Prostate gland (tissue), 2 donors: ENCODE results near the gene JMY. TPM values are rescaled to one million over a fixed set of nuclear protein-coding genes. Genes with fewer than 3 reads are reported as not detected.

Source experiments
- DNase-seq: peaks from one replicate; pipeline ENCODE4 v3.0.0-alpha.2; 2019; ENCODE audit warnings: low spot score
- H3K27ac ChIP-seq, 2 donors: fragments of 200-600 bp; sonication (generic); 2 replicates each; pipeline ENCODE4 v1.5.1; 2017 to 2019
- H3K27me3 ChIP-seq: fragments of 200-600 bp; sonication (generic); replicated peaks from 2 replicates; pipeline ENCODE4 v1.5.1; 2019; ENCODE audit not compliant: insufficient read depth
- H3K36me3 ChIP-seq, 2 donors: fragments of 200-600 bp; sonication (generic); 1 replicate in 1 of 2; 2 replicates in 1 of 2; pipeline versions ENCODE4 v1.5.1 to v1.8.1; 2017 to 2019
- H3K4me1 ChIP-seq: fragments of 200-600 bp; sonication (generic); replicated peaks from 2 replicates; pipeline ENCODE4 v1.5.1; 2019
- H3K4me3 ChIP-seq, 2 donors: fragments of 200-600 bp; sonication (generic); 2 replicates each; pipeline ENCODE4 v1.5.1; 2017 to 2019
- H3K9me3 ChIP-seq: fragments of 200-600 bp; sonication (generic); 2 replicates; pipeline ENCODE4 v1.5.1; 2017
- POLR2A ChIP-seq: fragments of 450-650 bp; IDR thresholded peaks from one replicate; pipeline ENCODE4 v1.6.1; 2016; ENCODE audit warnings: antibody characterized with exemption, mild to moderate bottlenecking
- POLR2AphosphoS5 ChIP-seq: sonication (generic); formaldehyde crosslinking; IDR thresholded peaks from one replicate; pipeline ENCODE4 v1.6.1; 2017; ENCODE audit warnings: antibody characterized with exemption
- WGBS: methylation state at CpG from one replicate; pipeline ENCODE4 v1.1.5; 2018; 5-methylcytosine and 5-hydroxymethylcytosine counted together
- intact Hi-C: fragments of 100-400 bp; cut with DNase I; formaldehyde crosslinking; loops from one replicate; pipeline ENCODE4 v1.14.2; 2022
- total RNA-seq, 2 donors: library from RNA; depleted of rRNA; stranded (reverse); fragments of >200 nt; gene quantifications; one replicate each; pipeline ENCODE4 v1.1.0, GENCODE V29; 2016
- TF ChIP-seq, protein P1 (sequence below), 4 experiments: fragments of 200-600 bp in 2 of 4; fragments of 450-650 bp in 2 of 4; sonication (generic) in 2 of 4; IDR thresholded peaks; 1 replicate in 3 of 4; 2 replicates in 1 of 4; pipeline ENCODE4 v1.5.1; 2016 to 2019; ENCODE audit warnings: antibody characterized with exemption in 4 of 4, mild to moderate bottlenecking in 2 of 4, moderate library complexity in 2 of 4

JMY gene
- total RNA-seq, 2 donors from 2014 or later: 19.8 to 25.7 TPM

DNA sequence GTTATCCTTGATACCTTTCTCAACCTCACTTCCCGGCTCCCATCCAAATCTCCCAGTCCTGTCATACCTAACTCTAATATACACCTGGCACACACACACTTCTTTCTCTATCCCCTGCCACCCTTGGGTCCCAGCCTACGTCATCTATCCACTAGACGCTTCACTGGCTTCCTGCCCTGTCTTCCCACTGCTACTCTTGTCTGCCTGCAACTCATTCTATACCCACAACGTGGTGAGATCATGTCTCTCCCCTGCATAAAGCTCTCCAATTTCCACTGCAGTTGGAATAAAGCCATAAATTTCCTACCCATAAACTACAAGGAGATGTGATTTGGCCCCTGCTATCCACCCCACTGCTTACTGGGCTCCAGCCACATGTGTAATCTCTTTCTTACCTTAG is 93.5 kb downstream of the JMY start:
- no peaks in the 10 kb centered on the region for H3K36me3 ChIP-seq
- DNase-seq: no peak
- no peaks in the 10 kb centered on the region for H3K9me3 ChIP-seq
- H3K4me3 ChIP-seq: no peak overlapping the region
- intact Hi-C loops: no loop called here
- no peaks in the 10 kb centered on the region for H3K27me3 ChIP-seq
- no peak overlapping the region for H3K27ac ChIP-seq
- WGBS: 79% methylated on average over 4 of the region's 4 CpGs
- H3K4me1 ChIP-seq: no peaks in the 10 kb centered on the region
- no peak for TF ChIP-seq POLR2AphosphoS5
- TF ChIP-seq POLR2A: no peak
- TF ChIP-seq, protein P1, sequence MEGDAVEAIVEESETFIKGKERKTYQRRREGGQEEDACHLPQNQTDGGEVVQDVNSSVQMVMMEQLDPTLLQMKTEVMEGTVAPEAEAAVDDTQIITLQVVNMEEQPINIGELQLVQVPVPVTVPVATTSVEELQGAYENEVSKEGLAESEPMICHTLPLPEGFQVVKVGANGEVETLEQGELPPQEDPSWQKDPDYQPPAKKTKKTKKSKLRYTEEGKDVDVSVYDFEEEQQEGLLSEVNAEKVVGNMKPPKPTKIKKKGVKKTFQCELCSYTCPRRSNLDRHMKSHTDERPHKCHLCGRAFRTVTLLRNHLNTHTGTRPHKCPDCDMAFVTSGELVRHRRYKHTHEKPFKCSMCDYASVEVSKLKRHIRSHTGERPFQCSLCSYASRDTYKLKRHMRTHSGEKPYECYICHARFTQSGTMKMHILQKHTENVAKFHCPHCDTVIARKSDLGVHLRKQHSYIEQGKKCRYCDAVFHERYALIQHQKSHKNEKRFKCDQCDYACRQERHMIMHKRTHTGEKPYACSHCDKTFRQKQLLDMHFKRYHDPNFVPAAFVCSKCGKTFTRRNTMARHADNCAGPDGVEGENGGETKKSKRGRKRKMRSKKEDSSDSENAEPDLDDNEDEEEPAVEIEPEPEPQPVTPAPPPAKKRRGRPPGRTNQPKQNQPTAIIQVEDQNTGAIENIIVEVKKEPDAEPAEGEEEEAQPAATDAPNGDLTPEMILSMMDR (IDR thresholded peaks at IDR 0.05): no peak

DNA sequence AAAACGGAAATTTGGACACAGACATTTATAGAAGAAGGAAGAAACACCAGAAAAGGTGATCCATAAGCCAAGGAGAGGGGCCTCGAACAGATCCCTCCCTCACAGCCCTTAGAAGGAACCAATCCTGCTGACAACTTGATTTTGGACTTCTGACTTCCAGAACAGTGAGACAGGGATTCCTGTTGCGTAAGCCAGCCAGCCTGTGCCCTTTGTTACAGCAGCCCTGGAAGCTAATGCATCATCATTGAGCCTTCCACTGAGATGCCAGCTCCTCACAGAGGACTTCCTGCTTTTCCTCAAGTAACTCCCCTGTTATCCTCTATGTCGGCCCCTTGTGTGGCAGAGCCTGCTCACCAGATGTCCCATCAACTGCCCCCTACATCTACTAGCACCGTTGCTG is 94.1 kb downstream of the JMY start:
- no peak overlapping the region for H3K4me3 ChIP-seq
- no peak for DNase-seq
- H3K27me3 ChIP-seq: no peaks in the 10 kb centered on the region
- TF ChIP-seq POLR2A (no peak), POLR2AphosphoS5 (no peak)
- TF ChIP-seq, protein P1 (IDR thresholded peaks at IDR 0.05): no peak
- H3K4me1 ChIP-seq: no peaks in the 10 kb centered on the region
- no peaks in the 10 kb centered on the region for H3K9me3 ChIP-seq
- H3K27ac ChIP-seq: no peak overlapping the region
- intact Hi-C loops: no loop called here
- H3K36me3 ChIP-seq: no peaks in the 10 kb centered on the region
- 89% methylated on average over 5 of the region's 5 CpGs for WGBS

DNA sequence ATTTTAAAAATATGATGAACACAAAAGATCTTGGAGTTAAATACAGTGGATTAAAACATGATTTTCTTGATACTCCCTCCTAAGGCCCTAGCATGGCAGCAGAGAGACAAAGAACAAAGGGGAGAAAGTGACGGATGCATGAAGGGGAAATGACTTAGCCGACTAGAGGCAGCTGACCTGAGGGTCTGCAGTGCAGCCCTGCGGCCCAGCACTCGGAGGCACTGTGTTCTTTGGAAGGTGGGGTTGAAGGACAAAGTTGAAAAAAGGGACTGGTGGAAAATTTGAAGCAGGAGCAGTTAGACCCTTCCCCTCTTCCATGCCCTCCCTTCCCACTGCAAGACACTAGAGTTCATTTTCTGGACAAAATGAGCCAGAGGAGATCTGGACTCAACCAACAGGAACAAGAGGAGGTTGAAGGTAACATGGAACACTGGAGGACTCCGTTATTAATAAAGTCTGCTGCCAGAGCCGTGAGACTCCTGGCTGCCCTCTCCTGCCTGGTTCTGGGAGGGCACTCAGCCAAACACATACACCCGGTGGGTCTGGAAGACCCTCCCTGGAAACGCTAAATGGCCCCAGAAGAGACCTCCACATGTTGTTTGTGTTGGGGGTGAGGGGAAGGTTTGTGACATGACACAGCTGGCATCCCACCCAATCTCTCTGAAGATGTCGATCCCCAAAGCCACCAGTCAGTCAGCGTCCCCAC is 98.1 kb downstream of the JMY start:
- intact Hi-C loops: no loop called here
- WGBS: 81% methylated on average over 10 of the region's 10 CpGs
- no peaks in the 10 kb centered on the region for H3K36me3 ChIP-seq
- H3K4me1 ChIP-seq: no peaks in the 10 kb centered on the region
- no peaks in the 10 kb centered on the region for H3K9me3 ChIP-seq
- H3K4me3 ChIP-seq: no peak overlapping the region
- H3K27ac ChIP-seq: no peak overlapping the region
- no peak for TF ChIP-seq POLR2AphosphoS5
- TF ChIP-seq, protein P1 (IDR thresholded peaks at IDR 0.05): no peak
- TF ChIP-seq POLR2A: no peak
- no peaks in the 10 kb centered on the region for H3K27me3 ChIP-seq
- no peak for DNase-seq

DNA sequence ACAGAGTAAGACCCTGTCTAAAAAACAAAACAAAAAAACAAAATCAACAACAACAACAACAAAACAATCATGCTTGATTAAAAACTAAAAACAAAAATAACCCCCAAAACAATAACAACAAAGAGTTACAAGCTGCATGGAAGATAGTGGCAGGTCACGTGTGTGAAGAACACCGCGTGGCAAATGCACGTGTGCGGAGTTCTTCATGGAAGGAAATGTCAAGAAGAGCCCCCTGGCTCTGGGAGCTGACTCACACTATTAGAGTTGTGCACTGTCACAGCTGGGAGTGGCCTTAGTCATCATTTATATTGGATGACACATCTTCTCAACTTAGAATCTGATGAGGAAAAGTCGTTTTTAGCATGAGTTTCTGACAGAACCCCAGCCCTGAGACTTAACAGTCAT is 110.5 kb downstream of the JMY start:
- Histone ChIP-seq H3K36me3 (no peaks in the 10 kb centered on the region), H3K27ac (no peak overlapping the region), H3K9me3 (no peaks in the 10 kb centered on the region), H3K4me1 (no peaks in the 10 kb centered on the region), H3K27me3 (no peaks in the 10 kb centered on the region), H3K4me3 (no peak overlapping the region)
- TF ChIP-seq POLR2AphosphoS5: no peak
- TF ChIP-seq, protein P1 (IDR thresholded peaks at IDR 0.05): no peak
- no peak for TF ChIP-seq POLR2A
- no peak for DNase-seq
- intact Hi-C loops: no loop called here
- 92% methylated on average over 6 of the region's 6 CpGs for WGBS

DNA sequence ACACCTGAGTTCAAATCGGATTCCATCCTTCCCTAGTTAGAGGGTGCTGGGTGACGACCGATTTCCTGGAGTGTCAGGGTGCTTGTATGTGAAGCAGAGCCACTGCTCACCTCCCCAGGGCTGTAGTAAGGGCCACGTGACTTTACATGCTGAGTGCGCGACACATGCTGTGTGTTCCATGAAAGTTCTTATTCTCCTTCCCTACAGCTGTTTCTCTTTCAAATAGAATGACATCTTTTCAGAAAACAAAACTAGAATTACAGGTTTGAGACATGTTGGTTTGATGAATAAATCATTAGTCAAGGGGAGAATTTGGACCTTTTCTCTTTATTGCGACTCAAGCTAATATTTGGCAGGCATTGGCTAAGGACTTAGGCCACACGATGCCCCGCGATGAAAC is 113.1 kb downstream of the JMY start:
- Histone ChIP-seq H3K4me3 (no peak overlapping the region), H3K9me3 (no peaks in the 10 kb centered on the region), H3K36me3 (no peaks in the 10 kb centered on the region), H3K27me3 (no peaks in the 10 kb centered on the region), H3K4me1 (no peaks in the 10 kb centered on the region), H3K27ac (no peak overlapping the region)
- intact Hi-C loops: no loop called here
- TF ChIP-seq, protein P1 (IDR thresholded peaks at IDR 0.05): no peak
- TF ChIP-seq POLR2A (no peak), POLR2AphosphoS5 (no peak)
- no peak for DNase-seq
- whole genome bisulfite sequencing: 70% methylated on average over 10 of the region's 10 CpGs
